Keratinocyte (primary cell): Measurements from ENCODE around the gene ZNF354B.

ENCODE experiments used
- EZH2 ChIP-seq: IDR thresholded peaks from one replicate; pipeline ENCODE4 v1.6.1; 2012; ENCODE audit warnings: inconsistent platforms, mild to moderate bottlenecking, low read length, moderate library complexity
- TF ChIP-seq, protein P1 (sequence below), 3 experiments: IDR thresholded peaks in 1 of 3; conservative IDR thresholded peaks in 1 of 3; optimal IDR thresholded peaks in 1 of 3; 2 replicates in 2 of 3; 3 replicates in 1 of 3; pipeline versions ENCODE3 to v1.5.1; 2011; ENCODE audit warnings: low read length in 3 of 3, mild to moderate bottlenecking in 3 of 3, moderate library complexity in 2 of 3, control low read depth in 1 of 3, inconsistent platforms in 1 of 3; ENCODE audit not compliant: insufficient read depth in 2 of 3; ENCODE audit errors: extremely low read depth in 1 of 3

DNA sequence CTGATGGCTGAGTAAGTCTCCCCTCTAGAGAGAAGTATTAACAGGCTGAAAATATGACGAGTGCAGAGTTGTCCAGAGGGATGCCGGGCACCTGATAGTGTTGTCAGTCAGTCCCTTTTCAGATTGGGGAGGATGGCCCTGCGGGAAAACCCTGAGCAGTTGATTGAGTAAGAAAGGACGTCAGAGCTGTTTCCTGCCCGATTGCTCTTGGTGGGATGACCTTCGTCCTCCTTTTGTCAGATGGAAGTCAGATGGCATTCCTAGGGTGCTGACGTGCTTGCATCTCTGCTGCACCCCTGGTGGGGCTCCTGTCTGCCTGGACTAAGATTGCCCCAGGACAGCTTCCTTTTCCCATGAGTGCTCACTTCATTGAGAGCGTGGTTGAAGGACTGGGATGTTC lies 9.8 kb downstream of the ZNF354B start:
- TF ChIP-seq, protein P1, sequence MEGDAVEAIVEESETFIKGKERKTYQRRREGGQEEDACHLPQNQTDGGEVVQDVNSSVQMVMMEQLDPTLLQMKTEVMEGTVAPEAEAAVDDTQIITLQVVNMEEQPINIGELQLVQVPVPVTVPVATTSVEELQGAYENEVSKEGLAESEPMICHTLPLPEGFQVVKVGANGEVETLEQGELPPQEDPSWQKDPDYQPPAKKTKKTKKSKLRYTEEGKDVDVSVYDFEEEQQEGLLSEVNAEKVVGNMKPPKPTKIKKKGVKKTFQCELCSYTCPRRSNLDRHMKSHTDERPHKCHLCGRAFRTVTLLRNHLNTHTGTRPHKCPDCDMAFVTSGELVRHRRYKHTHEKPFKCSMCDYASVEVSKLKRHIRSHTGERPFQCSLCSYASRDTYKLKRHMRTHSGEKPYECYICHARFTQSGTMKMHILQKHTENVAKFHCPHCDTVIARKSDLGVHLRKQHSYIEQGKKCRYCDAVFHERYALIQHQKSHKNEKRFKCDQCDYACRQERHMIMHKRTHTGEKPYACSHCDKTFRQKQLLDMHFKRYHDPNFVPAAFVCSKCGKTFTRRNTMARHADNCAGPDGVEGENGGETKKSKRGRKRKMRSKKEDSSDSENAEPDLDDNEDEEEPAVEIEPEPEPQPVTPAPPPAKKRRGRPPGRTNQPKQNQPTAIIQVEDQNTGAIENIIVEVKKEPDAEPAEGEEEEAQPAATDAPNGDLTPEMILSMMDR (optimal IDR thresholded peaks at IDR 0.05 in 1 of 3, IDR thresholded peaks at IDR 0.05 in 1 of 3, conservative IDR thresholded peaks at IDR 0.05 in 1 of 3; ENCODE audit: extremely low read depth in 1 of 3, insufficient read depth in 2 of 3, low read length in 3 of 3): no peak
- no peak for TF ChIP-seq EZH2
